Measurements from ENCODE around the gene PSMB7. TPM values are rescaled to one million over a fixed set of nuclear protein-coding genes. Genes with fewer than 3 reads are reported as not detected.

PSMB7 gene
- total RNA-seq, 1 donor from 2014 or later = 225 TPM

GRCh38 chr9:124450931-124451661 is 35.9 kb upstream of the PSMB7 start:
- DNase-seq = no peak
- Mint-ChIP-seq H3K9me3 (no peaks in the 10 kb centered on the region), H3K36me3 (ENCODE audit: low read depth) (no peaks in the 10 kb centered on the region), H3K4me3 (no peak overlapping the region), H3K27me3 (peaks cover 27% of the 10 kb centered on the region), H3K27ac (no peak overlapping the region), H3K4me1 (no peaks in the 10 kb centered on the region)
- intact Hi-C loops (cut with micrococcal nuclease) = no loop called here

- no peaks in the 10 kb centered on the region for H3K36me3 Mint-ChIP-seq (ENCODE audit: low read depth)
- intact Hi-C loops (cut with micrococcal nuclease) = no loop called here
- no peaks in the 10 kb centered on the region for H3K4me1 Mint-ChIP-seq
- DNase-seq = no peak
- no peak within 1 kb of the TSS for H3K4me3 Mint-ChIP-seq
- peaks cover 27% of the 10 kb centered on the region for H3K27me3 Mint-ChIP-seq
- H3K27ac Mint-ChIP-seq = no peak within 1 kb of the TSS
- H3K9me3 Mint-ChIP-seq = no peaks in the 10 kb centered on the region
These were observed 35.1 kb upstream of the PSMB7 start, which contains the start of gene ADGRD2 for GRCh38 chr9:124450241-124450924. ADGRD2 (plus strand) TSS chr9:124450451; CDS start chr9:124451667, 1,216 bp downstream.

DNA sequence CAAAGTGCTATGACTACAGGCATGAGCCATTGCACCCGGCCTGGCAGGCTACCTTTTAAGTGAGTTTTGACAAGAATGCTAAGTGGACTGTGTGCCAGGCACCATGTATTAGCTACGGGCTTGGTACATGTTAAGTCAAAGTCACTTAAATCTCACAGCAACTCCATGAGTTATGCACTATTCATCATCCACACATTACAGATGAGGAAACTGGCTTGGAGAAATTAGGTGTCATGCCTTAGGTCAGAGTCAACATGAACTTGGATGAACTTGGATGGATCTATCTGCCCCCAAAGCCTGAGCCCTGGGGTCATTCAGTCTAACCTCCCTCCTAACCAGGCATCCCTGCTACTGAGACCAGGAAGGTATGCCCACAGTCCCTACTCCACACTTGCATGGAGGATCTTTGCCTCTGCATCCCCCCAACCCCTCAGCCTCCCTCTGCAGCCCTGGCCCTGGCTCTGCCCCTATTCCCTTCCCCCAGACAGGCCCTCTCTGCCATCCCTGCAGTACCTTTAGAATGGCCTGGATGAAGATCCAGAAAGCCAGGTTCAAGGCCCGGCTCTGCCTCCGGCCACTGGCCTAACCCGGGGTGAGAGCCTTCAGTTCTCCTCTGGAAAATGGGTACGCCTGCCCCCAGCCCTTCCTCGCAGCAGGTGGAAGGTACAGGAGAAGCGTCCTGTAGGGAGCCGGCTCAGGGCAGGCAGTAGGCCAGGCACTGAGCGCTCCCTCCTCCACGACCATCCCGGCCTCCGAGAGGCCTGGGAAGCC is 34.3 kb upstream of the PSMB7 start:
- Mint-ChIP-seq H3K4me3 (no peak overlapping the region), H3K9me3 (no peaks in the 10 kb centered on the region), H3K36me3 (ENCODE audit: low read depth) (no peaks in the 10 kb centered on the region), H3K27ac (no peak overlapping the region), H3K4me1 (no peaks in the 10 kb centered on the region), H3K27me3 (peaks cover 27% of the 10 kb centered on the region)
- no peak for DNase-seq
- intact Hi-C loops (cut with micrococcal nuclease) = no loop called here

DNA sequence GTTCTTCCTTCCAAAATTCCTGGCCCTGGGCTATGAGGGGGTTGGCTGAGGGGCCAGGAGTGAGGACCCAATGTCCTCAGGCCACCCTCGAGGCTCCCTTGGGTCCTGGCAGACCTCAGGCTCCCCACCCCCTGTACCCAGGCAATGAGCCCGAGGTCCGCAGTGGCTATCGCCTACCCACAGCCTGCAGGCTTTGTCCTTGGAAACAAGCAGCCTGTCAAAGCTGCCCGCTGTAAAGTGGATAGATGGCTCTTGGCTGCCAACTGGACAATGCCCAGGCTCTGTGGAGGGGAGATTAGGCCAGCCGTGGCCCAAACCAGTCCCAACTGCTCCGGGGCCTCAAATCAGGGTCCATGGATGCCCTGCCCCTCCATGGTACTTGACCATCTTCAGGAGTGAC is 32.8 kb upstream of the PSMB7 start:
- intact Hi-C loops (cut with micrococcal nuclease) = no loop called here
- no peaks in the 10 kb centered on the region for H3K9me3 Mint-ChIP-seq
- DNase-seq = no peak
- H3K36me3 Mint-ChIP-seq (ENCODE audit: low read depth) = no peaks in the 10 kb centered on the region
- no peak overlapping the region for H3K27ac Mint-ChIP-seq
- no peaks in the 10 kb centered on the region for H3K4me1 Mint-ChIP-seq
- peaks cover 27% of the 10 kb centered on the region for H3K27me3 Mint-ChIP-seq
- H3K4me3 Mint-ChIP-seq = no peak overlapping the region

DNA sequence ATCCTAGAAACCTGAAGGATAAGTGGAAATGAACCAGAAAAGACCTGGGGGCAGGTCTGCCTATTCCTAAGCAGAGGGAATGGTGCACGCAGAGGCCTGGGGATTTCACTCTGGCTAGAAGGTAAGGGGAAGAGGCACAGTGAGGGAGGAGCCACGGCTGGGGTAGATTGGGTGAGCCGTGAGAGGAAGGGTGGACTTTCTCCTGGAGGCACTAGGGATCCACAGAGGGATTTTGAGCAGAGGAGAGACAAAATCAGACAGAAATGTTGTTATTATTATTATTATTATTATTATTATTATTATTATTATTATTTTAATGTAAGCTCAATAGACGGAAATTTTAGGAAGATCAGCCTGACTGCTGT is 32.0 kb upstream of the PSMB7 start:
- Mint-ChIP-seq H3K4me3 (no peak overlapping the region), H3K27ac (no peak overlapping the region), H3K9me3 (no peaks in the 10 kb centered on the region), H3K27me3 (peaks cover 25% of the 10 kb centered on the region), H3K36me3 (ENCODE audit: low read depth) (no peaks in the 10 kb centered on the region), H3K4me1 (no peaks in the 10 kb centered on the region)
- DNase-seq = no peak
- intact Hi-C loops (cut with micrococcal nuclease) = no loop called here

DNA sequence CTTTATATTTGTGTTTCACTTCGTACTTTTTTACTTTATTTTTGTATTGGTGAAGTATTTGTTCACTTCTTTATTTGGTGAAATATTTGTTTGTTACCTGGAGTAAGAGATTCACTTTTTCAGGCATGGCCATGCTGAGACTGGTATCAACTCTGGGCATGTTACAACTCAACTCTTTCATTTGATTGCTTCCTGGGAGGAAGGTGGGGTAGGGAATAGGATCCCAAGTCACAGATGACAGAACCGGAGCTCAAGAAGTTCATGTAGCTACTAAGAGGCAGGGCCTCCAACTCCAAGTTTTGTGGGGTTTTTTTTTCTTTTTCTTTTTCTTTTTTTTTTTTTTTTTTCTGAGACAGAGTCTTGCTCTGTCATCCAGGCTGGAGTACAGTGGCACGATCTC is 28.9 kb upstream of the PSMB7 start:
- intact Hi-C loops (cut with micrococcal nuclease) = no loop called here
- DNase-seq = no peak
- Mint-ChIP-seq H3K9me3 (no peaks in the 10 kb centered on the region), H3K27ac (no peak overlapping the region), H3K4me3 (no peak overlapping the region), H3K4me1 (no peaks in the 10 kb centered on the region), H3K27me3 (peaks cover 16% of the 10 kb centered on the region), H3K36me3 (ENCODE audit: low read depth) (no peaks in the 10 kb centered on the region)

- peaks cover 14% of the 10 kb centered on the region for H3K27me3 Mint-ChIP-seq
- H3K36me3 Mint-ChIP-seq (ENCODE audit: low read depth) = no peaks in the 10 kb centered on the region
These were observed 28.4 kb upstream of the PSMB7 start for GRCh38 chr9:124443625-124444024.

GRCh38 chr9:124442826-124443225 is 27.6 kb upstream of the PSMB7 start:
- Mint-ChIP-seq H3K4me3 (no peak overlapping the region), H3K27ac (no peak overlapping the region), H3K9me3 (no peaks in the 10 kb centered on the region), H3K36me3 (ENCODE audit: low read depth) (no peaks in the 10 kb centered on the region), H3K27me3 (peaks cover 11% of the 10 kb centered on the region), H3K4me1 (no peaks in the 10 kb centered on the region)
- DNase-seq = no peak
- intact Hi-C loops (cut with micrococcal nuclease) = no loop called here

More at GRCh38 chr9:124443625-124444024, 28.4 kb upstream of the PSMB7 start:
- intact Hi-C loops (cut with micrococcal nuclease) = no loop called here
- Mint-ChIP-seq H3K9me3 (no peaks in the 10 kb centered on the region), H3K4me1 (no peaks in the 10 kb centered on the region), H3K4me3 (no peak overlapping the region), H3K27ac (no peak overlapping the region)
- DNase-seq = no peak

DNA sequence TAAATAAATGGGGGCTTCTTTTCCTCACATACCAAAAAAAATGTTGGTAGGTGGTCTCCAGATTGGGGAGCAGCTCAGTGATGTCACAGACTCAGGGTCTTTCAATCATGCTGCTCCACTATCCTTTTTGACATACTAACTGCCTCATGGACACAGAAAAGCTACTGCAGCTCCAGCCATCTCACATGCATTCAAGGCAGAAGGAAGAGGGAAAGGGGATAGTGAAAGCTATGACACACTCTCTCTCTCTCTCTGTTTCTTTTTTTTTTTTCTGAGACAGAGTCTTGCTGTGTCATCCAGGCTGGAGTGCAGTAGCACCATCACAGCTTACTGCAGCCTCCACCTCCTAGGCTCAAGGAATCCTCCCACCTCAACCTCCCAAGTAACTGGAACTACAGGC is 27.1 kb upstream of the PSMB7 start:
- no peaks in the 10 kb centered on the region for H3K4me1 Mint-ChIP-seq
- peaks cover 11% of the 10 kb centered on the region for H3K27me3 Mint-ChIP-seq
- no peak overlapping the region for H3K27ac Mint-ChIP-seq
- intact Hi-C loops (cut with micrococcal nuclease) = no loop called here
- H3K36me3 Mint-ChIP-seq (ENCODE audit: low read depth) = no peaks in the 10 kb centered on the region
- DNase-seq = no peak
- no peak overlapping the region for H3K4me3 Mint-ChIP-seq
- H3K9me3 Mint-ChIP-seq = no peaks in the 10 kb centered on the region

DNA sequence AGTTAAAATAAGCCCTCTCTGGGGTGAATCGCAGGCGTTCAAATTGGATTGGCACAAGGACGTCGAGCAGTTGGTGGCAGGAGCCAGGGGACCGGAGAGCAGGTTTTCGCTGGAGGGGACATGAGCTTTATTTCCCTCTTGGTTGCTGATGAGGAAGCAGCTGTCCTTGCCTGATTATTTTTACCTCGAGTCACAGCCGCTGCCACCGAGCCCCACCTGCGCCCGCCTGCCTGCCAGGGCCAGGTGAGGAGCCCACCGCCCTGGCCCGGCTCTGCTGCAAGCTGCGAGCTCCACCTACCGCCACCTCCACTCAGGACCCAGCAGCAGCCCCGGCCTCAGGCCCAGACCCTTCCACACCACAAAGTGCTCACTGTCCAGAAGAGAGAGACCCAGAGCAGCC is 26.0 kb upstream of the PSMB7 start:
- H3K36me3 Mint-ChIP-seq (ENCODE audit: low read depth) = no peaks in the 10 kb centered on the region
- H3K4me3 Mint-ChIP-seq = no peak overlapping the region
- no peaks in the 10 kb centered on the region for H3K4me1 Mint-ChIP-seq
- H3K27ac Mint-ChIP-seq = no peak overlapping the region
- intact Hi-C loops (cut with micrococcal nuclease) = no loop called here
- peaks cover 12% of the 10 kb centered on the region for H3K27me3 Mint-ChIP-seq
- DNase-seq = no peak
- H3K9me3 Mint-ChIP-seq = no peaks in the 10 kb centered on the region

DNA sequence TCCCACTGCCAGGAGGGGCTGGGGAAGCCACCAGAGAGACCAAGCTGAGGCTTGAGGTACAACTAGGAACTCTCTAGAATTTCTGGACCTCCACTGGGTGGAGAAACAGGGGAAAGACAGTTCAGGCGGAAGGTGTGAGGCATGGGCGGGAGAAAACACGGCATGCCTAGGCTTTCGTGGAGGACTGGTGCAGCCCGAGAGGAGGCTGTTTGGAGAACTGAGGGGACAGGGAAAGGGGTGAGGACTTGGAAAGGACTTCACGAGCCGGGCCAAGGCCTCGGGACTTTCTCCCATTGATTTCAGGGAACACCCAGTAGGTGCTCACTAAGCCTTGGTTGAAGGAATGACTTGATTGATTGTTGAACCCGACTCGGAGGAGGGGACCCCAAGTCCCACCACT is 25.5 kb upstream of the PSMB7 start:
- no peak overlapping the region for H3K27ac Mint-ChIP-seq
- no peak overlapping the region for H3K4me3 Mint-ChIP-seq
- H3K27me3 Mint-ChIP-seq = peaks cover 12% of the 10 kb centered on the region
- H3K4me1 Mint-ChIP-seq = no peaks in the 10 kb centered on the region
- intact Hi-C loops (cut with micrococcal nuclease) = no loop called here
- no peak for DNase-seq
- no peaks in the 10 kb centered on the region for H3K9me3 Mint-ChIP-seq
- no peaks in the 10 kb centered on the region for H3K36me3 Mint-ChIP-seq (ENCODE audit: low read depth)

- H3K4me3 Mint-ChIP-seq = no peak overlapping the region
- H3K9me3 Mint-ChIP-seq = no peaks in the 10 kb centered on the region
- no peaks in the 10 kb centered on the region for H3K4me1 Mint-ChIP-seq
- no peak for DNase-seq
- H3K27ac Mint-ChIP-seq = no peak overlapping the region
- intact Hi-C loops (cut with micrococcal nuclease) = no loop called here
- peaks cover 12% of the 10 kb centered on the region for H3K27me3 Mint-ChIP-seq
- H3K36me3 Mint-ChIP-seq (ENCODE audit: low read depth) = no peaks in the 10 kb centered on the region
These were observed 24.5 kb upstream of the PSMB7 start for GRCh38 chr9:124439686-124440243.

DNA sequence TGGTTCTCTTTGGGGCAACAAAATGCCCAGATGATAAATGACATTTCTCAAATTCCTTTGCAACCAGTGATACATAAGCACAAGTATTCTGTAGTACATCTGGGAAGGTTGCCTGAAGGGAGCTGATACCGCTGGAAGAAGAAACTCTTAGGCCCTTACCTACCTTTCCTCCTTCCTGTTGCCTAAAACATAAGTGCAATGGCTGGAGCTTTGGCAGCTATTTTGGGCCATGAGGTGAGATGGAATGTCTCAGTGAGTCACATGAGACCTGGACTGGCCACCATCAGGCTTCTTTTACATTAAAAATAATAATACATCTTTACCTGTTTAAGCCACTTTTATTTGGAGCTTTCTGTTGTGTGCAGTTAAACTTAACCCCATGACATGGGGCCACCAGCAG is 23.8 kb upstream of the PSMB7 start:
- H3K4me1 Mint-ChIP-seq = no peaks in the 10 kb centered on the region
- H3K27ac Mint-ChIP-seq = no peak overlapping the region
- intact Hi-C loops (cut with micrococcal nuclease) = no loop called here
- H3K4me3 Mint-ChIP-seq = no peak overlapping the region
- no peaks in the 10 kb centered on the region for H3K9me3 Mint-ChIP-seq
- no peaks in the 10 kb centered on the region for H3K36me3 Mint-ChIP-seq (ENCODE audit: low read depth)
- DNase-seq = no peak
- peaks cover 12% of the 10 kb centered on the region for H3K27me3 Mint-ChIP-seq

- Mint-ChIP-seq H3K27me3 (peaks cover 12% of the 10 kb centered on the region), H3K36me3 (ENCODE audit: low read depth) (no peaks in the 10 kb centered on the region), H3K27ac (no peak overlapping the region), H3K9me3 (no peaks in the 10 kb centered on the region), H3K4me3 (no peak overlapping the region), H3K4me1 (no peaks in the 10 kb centered on the region)
- intact Hi-C loops (cut with micrococcal nuclease) = no loop called here
- no peak for DNase-seq
These were observed 22.8 kb upstream of the PSMB7 start for GRCh38 chr9:124438091-124438490.
